Panc1 (cell line): ENCODE measurements around the gene MYRIP. TPM values are rescaled to one million over a fixed set of nuclear protein-coding genes. Genes with fewer than 3 reads are reported as not detected.

Source experiments
- ATAC-seq: fragments of 200-7000 bp; cut with Tn5 transposase; 2 replicates; pipeline ENCODE4 v1.9.1; 2020; ENCODE audit warnings: mild to moderate bottlenecking, moderate library complexity
- BruUV-seq: library from RNA; stranded (reverse); fragments of 400-500 nt; replicated peaks from 2 replicates; lab custom pipeline; 2021; lab: Mats Ljungman, UMichigan
- CTCF ChIA-PET: fragments of 300-600 bp; sonication (Branson Sonifier 250); formaldehyde crosslinking; loops from one replicate; lab custom pipeline; 2022; ENCODE audit warnings: antibody characterized with exemption; lab: Charles Lee
- POLR2A ChIA-PET: fragments of 300-600 bp; sonication (Branson Sonifier 250); formaldehyde crosslinking; loops from one replicate; lab custom pipeline; 2022; ENCODE audit warnings: antibody characterized with exemption; lab: Charles Lee
- DNase-seq: peaks from one replicate; pipeline ENCODE4 v3.0.0-alpha.2; 2010; ENCODE audit warnings: low read depth, low spot score
- H3K27ac ChIP-seq: 2 replicates; pipeline ENCODE4 v1.5.1; 2011; ENCODE audit warnings: mild to moderate bottlenecking, low read length, inconsistent platforms
- H3K27me3 ChIP-seq: fragments of 200-500 bp; sonication (Bioruptor generic); 2 replicates; pipeline ENCODE4 v1.6.0; 2014; ENCODE audit warnings: low read length, inconsistent platforms; ENCODE audit not compliant: control insufficient read depth, insufficient read depth
- H3K36me3 ChIP-seq: fragments of 200-500 bp; sonication (Bioruptor generic); 2 replicates; pipeline ENCODE4 v1.5.1; 2014; ENCODE audit warnings: inconsistent platforms, mild to moderate bottlenecking, low read length, moderate library complexity; ENCODE audit not compliant: control insufficient read depth, insufficient read depth
- H3K4me1 ChIP-seq: 2 replicates; pipeline ENCODE4 v1.5.1; 2011; ENCODE audit warnings: inconsistent platforms, mild to moderate bottlenecking, low read length, moderate library complexity; ENCODE audit not compliant: control insufficient read depth, insufficient read depth
- H3K4me3 ChIP-seq, 2 experiments: 2 replicates each; pipeline ENCODE4 v1.5.1; 2011 to 2012; ENCODE audit warnings: low read depth in 2 of 2, low read length in 2 of 2, mild to moderate bottlenecking in 2 of 2, inconsistent platforms in 1 of 2, moderate library complexity in 1 of 2
- H3K9me3 ChIP-seq: fragments of 200-500 bp; sonication (Bioruptor generic); 2 replicates; pipeline ENCODE4 v1.5.1; 2014; ENCODE audit warnings: low read depth, mild to moderate bottlenecking, inconsistent platforms, low read length, moderate library complexity; ENCODE audit not compliant: control insufficient read depth, insufficient read depth
- CTCF ChIP-seq: fragments of 450-650 bp; IDR thresholded peaks from 2 replicates; pipeline ENCODE4 v1.5.1; 2017; ENCODE audit warnings: mild to moderate bottlenecking
- POLR2AphosphoS5 ChIP-seq: IDR thresholded peaks from 2 replicates; pipeline ENCODE4 v1.6.1; 2012; ENCODE audit warnings: mild to moderate bottlenecking, low read depth, low read length, moderate library complexity
- REST ChIP-seq, 2 experiments: IDR thresholded peaks; 2 replicates each; pipeline ENCODE4 v1.6.1; 2011 to 2012; ENCODE audit warnings: low read depth in 2 of 2, control low read depth in 1 of 2, low read length in 1 of 2, mild to moderate bottlenecking in 1 of 2, moderate library complexity in 1 of 2; ENCODE audit not compliant: insufficient read depth in 1 of 2
- SIN3A ChIP-seq: IDR thresholded peaks from 2 replicates; pipeline ENCODE4 v1.6.1; 2012; ENCODE audit warnings: low read depth, mild to moderate bottlenecking, low read length, moderate library complexity, borderline replicate concordance; ENCODE audit not compliant: insufficient read depth
- TCF7L2 ChIP-seq: IDR thresholded peaks from 2 replicates; pipeline ENCODE4 v1.6.1; 2011; ENCODE audit warnings: mild to moderate bottlenecking, low read depth, low read length, inconsistent platforms
- in situ Hi-C: cut with HindIII; loops from 2 replicates; pipeline ENCODE4 v1.10.0; 2016; ENCODE audit warnings: low sequenced_read_pairs, low pct_unique_long_range_greater_than_20kb
- intact Hi-C: fragments of 100-400 bp; cut with micrococcal nuclease; formaldehyde crosslinking; loops from one replicate; pipeline ENCODE4 v1.10.0; 2022; ENCODE audit not compliant: unreplicated experiment
- total RNA-seq: library from RNA; stranded (reverse); gene quantifications from one replicate; pipeline ENCODE4 v1.2.1, GENCODE V29; 2021; ENCODE audit not compliant: unreplicated experiment

MYRIP gene
- total RNA-seq, 1 experiment from 2014 or later: 0.59 TPM

GRCh38 chr3:40166997-40167396 lies 357.6 kb downstream of the MYRIP start:
- in situ Hi-C loops: no loop called here
- intact Hi-C loops: no loop called here
- no peaks in the 10 kb centered on the region for H3K9me3 ChIP-seq
- H3K27me3 ChIP-seq: no peaks in the 10 kb centered on the region
- no peaks in the 10 kb centered on the region for H3K4me1 ChIP-seq
- H3K4me3 ChIP-seq: no peak overlapping the region
- no peaks in the 10 kb centered on the region for H3K36me3 ChIP-seq
- CTCF ChIA-PET: no interaction called here
- ATAC-seq: no peak
- TF ChIP-seq REST (IDR thresholded peaks at IDR 0.05; ENCODE audit: insufficient read depth in 1 of 2, low read depth in 2 of 2, low read length in 1 of 2) (no peak), CTCF (no peak), POLR2AphosphoS5 (no peak), SIN3A (no peak), TCF7L2 (no peak)
- no peak for DNase-seq
- H3K27ac ChIP-seq: no peak overlapping the region
- no TSS peak for BruUV-seq
- POLR2A ChIA-PET: no interaction called here

GRCh38 chr3:40167958-40168357 lies 358.5 kb downstream of the MYRIP start:
- no peak overlapping the region for H3K27ac ChIP-seq
- POLR2A ChIA-PET: no interaction called here
- DNase-seq (no peak), ATAC-seq (no peak)
- no peaks in the 10 kb centered on the region for H3K9me3 ChIP-seq
- H3K4me3 ChIP-seq: no peak overlapping the region
- CTCF ChIA-PET: no interaction called here
- intact Hi-C loops: no loop called here
- BruUV-seq: no TSS peak
- no peaks in the 10 kb centered on the region for H3K36me3 ChIP-seq
- H3K27me3 ChIP-seq: no peaks in the 10 kb centered on the region
- TF ChIP-seq SIN3A: no peak
- no peak for TF ChIP-seq POLR2AphosphoS5
- H3K4me1 ChIP-seq: no peaks in the 10 kb centered on the region
- in situ Hi-C loops: no loop called here

GRCh38 chr3:40169983-40170382 lies 360.6 kb downstream of the MYRIP start:
- Histone ChIP-seq H3K36me3 (no peaks in the 10 kb centered on the region), H3K27ac (no peak overlapping the region), H3K4me3 (no peak overlapping the region), H3K4me1 (no peaks in the 10 kb centered on the region), H3K27me3 (no peaks in the 10 kb centered on the region), H3K9me3 (no peaks in the 10 kb centered on the region)
- no peak for DNase-seq
- CTCF ChIA-PET: no interaction called here
- ATAC-seq: no peak
- TF ChIP-seq SIN3A: no peak
- no peak for TF ChIP-seq TCF7L2
- TF ChIP-seq POLR2AphosphoS5: no peak
- TF ChIP-seq REST (IDR thresholded peaks at IDR 0.05; ENCODE audit: insufficient read depth in 1 of 2, low read depth in 2 of 2, low read length in 1 of 2): no peak
- TF ChIP-seq CTCF: no peak
- in situ Hi-C loops (no loop called here), intact Hi-C loops (loop anchor here (10.0 kb wide), 2 partner anchors 165 to 355 kb away; no protein-coding TSS in a partner anchor)
- POLR2A ChIA-PET: no interaction called here
- BruUV-seq: no TSS peak
